NCI-H2227 treated with DMSO at 0.1 percent for 48 hours (cell line): ENCODE results near the gene PACS1.

ENCODE experiments used
- DNase-seq: peaks from one replicate; lab custom pipeline; 2025; lab: John Stamatoyannopoulos, UW

Gene PACS1

DNA sequence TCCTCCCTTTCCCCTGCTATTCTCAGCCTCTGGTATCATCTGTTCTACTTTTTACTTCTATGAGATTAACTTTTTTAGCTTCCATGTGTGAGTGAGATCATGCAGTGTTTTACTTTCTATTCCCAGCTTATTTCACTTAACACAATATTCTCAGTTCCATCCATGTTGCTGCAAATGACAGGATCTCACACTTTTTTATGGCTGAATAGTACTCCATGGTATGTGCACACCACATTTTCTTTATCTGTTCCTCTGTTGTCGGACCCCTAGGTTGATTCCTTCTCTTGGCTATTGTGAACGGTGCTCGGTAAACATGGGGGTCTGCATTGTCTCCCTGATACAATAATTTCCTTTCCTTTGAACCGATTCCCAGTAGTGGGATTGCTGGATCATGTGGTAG, 117.4 kb downstream of the PACS1 start:
- DNase-seq, result no peak

DNA sequence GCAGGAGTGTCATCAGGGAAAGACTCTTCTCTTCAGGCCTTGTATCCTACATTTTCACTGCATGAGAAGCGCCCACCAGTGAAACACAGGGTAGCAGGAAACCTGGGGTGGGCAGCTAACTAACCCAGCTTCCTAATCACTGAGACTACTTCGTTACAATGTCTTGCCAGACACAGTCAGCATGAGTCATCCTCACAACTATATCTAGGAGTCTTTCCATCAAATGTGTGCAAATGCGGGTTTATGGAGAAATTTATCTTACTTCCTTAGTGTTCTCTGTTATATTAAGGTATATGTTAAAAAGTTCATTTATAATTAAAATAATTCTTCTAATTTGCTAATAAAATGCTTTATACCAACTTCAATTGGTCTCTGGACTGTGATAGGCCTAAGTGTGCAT, 118.5 kb downstream of the PACS1 start:
- DNase-seq, result no peak

- no peak for DNase-seq
These were observed 119.1 kb downstream of the PACS1 start for GRCh38 chr11:66189031-66189745.

DNA sequence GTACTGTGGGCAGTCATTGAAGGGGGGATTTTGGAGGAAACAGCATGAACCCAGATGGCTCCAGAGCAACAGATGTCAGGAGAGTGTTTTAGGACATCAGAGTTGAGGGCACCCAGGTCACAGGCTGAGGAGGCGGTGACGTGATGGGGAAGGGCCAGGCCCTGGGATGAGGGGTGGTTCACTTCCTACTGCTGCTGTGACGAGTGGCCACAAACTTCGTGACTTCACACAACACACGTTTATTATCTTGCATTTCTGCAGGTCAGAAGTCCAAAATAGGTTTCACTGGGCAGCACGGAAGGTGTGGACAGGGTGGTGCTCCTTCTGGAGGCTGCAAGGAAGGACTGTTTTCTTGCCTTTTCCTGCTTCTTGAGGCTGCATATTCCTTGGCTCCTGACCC, 120.7 kb downstream of the PACS1 start:
- no peak for DNase-seq

GRCh38 chr11:66192181-66192863, 122.2 kb downstream of the PACS1 start:
- no peak for DNase-seq

- DNase-seq, result no peak
These were observed 124.3 kb downstream of the PACS1 start for GRCh38 chr11:66194391-66194790.

- DNase-seq, result no peak
These were observed 125.8 kb downstream of the PACS1 start for GRCh38 chr11:66195867-66196266.

- no peak for DNase-seq
These were observed 133.8 kb downstream of the PACS1 start for GRCh38 chr11:66203847-66204246.

DNA sequence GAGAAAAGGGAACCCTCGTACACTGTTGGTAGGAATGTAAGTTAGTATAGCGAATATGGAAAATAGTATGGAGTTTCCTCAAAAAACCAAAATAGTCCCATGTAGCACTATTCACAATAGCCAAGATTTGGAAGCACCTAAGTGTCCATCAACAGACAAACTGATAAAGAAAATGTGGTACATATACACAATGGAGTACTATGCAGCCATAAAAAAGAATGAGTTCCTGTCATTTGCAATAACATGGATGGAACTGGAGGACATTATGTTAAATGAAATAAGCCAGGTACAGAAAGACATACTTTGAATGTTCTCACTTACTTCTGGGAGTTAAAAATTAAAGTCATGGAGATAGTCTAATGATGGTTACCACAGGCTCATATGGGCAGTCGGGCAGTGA, 134.3 kb downstream of the PACS1 start:
- DNase-seq, result no peak

- DNase-seq, result no peak
These were observed 137.7 kb downstream of the PACS1 start for GRCh38 chr11:66207816-66208215.

- no peak for DNase-seq
These were observed 141.0 kb downstream of the PACS1 start for GRCh38 chr11:66211100-66211499.

DNA sequence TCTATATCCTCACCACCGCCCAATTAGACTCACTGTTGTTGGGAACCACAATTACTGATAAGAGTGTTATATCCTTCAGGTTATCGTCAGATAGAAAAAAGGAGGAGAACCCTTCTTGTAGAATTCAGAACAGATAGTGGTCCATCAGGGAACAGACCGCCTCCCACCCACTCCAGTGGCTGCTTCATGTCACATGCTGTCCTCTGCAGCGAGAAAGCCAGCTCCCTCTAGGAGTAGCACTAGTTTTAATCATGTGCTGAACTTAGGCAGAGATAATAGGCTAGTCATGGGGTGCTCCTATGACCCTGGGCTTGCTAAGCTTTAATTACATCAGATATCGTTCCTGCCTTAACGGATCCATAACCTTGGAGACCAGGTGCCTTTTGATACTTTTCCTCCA, 146.8 kb downstream of the PACS1 start:
- no peak for DNase-seq

- DNase-seq, result no peak
These were observed 148.0 kb downstream of the PACS1 start for GRCh38 chr11:66218036-66218435.

DNA sequence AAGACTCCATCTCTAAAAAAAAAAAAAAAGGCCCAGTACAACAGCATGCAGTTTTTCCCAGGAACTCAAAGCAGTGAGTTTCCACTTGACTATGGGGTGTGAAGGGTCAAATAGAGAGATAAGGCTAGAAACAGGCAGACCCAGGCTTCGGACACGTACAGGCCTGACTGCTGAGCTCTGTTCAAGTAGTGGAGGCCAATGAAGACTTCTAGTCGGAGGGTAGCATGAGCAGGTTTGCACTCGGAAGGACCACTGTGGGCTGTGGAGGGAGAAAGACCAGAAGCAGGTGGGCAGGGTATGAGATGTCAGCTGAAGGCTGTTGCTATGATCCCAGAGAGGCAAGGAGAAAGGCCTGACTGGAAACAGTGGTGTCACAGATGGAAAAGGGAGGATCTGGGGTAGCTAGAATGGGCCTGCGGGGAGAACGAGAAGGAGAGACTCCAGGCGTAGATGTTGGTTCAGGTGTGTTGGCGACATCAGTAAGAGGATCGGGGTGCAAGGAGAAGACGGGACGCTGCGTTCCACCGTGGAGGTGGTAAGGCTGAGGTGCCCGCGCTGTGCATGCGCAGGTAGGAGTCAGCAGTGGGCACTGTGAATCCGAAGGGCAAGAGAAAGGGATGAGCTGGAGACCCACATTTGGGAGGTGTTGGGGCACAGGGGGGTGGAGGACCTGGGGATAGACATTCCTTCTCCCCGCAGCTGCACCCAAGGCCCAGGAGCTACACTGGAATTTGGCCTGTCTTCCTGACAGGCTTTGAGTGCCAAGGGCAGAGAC, 149.0 kb downstream of the PACS1 start:
- no peak for DNase-seq

GRCh38 chr11:66219846-66220565, 149.9 kb downstream of the PACS1 start:
- no peak for DNase-seq

DNA sequence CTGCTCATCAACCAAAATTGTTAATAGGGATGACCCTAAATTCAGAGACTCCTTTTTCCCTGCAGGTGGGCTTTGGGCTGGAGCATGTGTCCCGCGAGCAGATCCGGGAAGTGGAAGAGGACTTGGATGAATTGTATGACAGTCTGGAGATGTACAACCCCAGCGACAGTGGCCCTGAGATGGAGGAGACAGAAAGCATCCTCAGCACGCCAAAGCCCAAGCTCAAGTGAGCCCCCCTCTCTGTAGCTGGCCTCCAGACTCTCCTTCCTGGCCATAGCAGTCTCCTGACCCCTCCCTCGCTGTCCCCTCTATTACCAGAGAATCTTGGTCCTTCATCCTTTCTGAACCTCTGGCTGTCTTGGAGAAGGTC, 150.5 kb downstream of the PACS1 start:
- DNase-seq, result no peak

- no peak for DNase-seq
These were observed 150.9 kb downstream of the PACS1 start for GRCh38 chr11:66221012-66221411.

DNA sequence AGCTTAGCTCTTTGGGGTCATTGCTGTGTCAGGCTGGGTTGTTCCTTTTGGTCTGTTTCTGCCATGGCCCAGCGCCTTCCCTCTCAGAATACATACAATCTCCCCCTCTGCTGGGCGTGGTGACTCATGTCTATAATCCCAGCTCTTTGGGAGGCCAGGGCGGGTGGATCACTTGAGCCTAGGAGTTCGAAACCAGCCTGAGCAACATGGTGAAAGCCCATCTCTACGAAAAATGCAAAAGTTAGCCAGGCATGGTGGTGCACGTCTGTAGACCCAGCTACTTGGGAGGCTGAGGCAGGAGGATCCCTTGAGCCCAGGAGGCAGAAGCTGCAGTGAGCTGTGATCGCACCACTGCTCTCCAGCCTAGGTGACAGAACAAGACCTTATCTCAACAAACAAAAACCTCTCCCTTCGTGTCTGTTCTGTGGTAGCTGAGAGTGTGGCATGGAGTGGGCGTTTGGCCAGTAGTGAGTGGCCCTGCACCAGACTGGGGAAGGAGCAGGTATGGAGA, 151.7 kb downstream of the PACS1 start:
- DNase-seq, result no peak

- DNase-seq, result peak; percentile 86
These were observed 152.5 kb downstream of the PACS1 start for GRCh38 chr11:66222358-66223149.

DNA sequence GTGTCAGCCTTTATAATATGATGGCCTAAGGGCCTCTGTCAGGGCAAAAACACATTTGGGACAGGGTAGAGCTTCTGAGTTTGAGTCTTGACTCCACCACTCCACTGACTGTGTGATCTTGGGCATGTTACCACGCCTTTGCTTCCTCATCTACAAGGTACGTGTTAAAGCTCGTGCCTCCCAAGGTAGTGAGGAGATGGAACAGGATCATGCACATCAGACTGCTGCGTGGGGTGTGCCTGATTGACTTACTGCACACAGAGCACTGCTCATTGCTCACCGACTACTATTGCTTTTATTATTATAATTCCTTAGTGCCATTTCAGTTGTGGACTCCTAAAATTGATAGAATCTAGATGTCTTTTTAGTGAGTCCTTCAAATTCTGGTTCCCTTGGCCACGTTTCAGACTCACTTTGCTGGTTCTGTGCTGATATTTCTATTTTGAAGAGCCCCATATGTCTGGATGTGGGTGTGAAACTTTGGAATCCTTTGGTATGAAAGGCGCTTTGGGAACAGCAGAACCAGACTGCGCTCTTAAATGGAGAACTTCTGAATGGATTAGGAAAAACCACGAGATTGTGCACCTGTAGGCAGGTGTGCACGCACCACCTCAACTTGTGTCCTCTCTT, 154.3 kb downstream of the PACS1 start:
- no peak for DNase-seq

DNA sequence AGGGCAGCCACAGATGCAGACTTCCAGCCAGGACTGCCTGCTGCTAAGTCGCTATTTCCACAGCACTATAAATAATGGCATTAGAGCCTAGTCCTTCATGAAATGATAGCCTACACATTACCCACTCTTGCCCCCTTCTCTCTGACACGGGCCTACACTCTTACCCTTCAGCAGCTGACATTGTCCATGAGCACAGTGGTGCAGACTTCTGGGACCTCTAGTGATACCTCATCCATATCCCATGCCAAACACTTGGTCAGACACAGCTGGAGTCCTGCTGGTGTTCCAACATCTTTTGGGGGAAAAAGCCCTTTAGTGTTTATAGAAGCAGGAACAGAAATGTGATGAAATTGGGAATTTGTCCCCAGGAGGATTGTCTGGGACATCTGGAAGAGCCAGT, 155.0 kb downstream of the PACS1 start:
- peak; percentile 54 for DNase-seq
